ENCODE data around the gene USP21. TPM values are rescaled to one million over a fixed set of nuclear protein-coding genes. Genes with fewer than 3 reads are reported as not detected.

Gene USP21
- polyA plus RNA-seq, 2 of the 4 experiments (the other 2 are of a cell fraction): 22.6 to 23.6 TPM

DNA sequence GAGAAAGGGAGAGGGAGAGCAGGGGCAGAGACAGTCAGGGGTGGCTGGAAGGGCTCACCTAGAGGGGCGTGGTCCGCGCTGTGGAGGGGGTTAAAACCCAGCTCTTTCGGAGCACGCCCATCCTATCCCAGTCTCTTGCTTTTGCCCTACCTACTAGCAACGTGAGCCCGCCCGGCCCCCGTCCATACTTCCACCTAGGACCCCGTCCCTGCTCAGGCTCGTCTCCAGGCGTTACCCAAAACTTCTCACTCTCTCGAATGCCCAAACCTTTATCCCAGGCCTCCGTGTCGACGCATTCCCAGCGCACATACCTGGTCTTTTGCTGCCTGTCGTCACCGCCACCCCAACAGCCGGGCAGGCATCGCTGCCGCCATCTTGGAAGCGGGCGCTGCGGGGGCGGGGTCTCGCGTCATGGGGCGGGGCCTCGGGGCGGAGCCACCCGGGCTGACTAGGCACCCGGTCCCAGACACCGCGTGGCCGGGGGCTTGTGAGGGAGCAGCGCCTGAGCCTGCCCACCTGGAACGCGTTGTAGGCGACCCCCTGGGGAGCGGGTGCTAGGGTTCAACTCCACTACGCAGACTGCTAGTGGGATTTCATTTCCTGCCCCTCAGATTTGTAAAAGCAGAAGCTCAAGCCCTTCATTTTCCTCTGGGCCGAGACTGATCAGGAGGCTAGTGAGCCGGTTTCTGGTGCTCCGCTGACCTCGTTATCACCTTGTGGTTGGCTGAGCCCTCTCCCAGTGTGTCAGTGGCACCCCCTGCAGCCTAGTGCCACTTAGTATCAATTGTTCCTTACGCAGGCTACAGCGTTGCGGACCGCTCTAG lies 18.0 kb downstream of the USP21 start, which contains the start of gene B4GALT3:
Gene B4GALT3, minus strand, starts transcription at position 396 of the 824 bp plus-strand sequence. CDS start 1,447 bp downstream, outside the sequence.
- Histone ChIP-seq H3K9me3 (no peaks in the 10 kb centered on the region), H3K4me3 (peak within 1 kb of the TSS; percentile 63), H3K4me2 (peak within 1 kb of the TSS; percentile 93), H3K4me1 (peaks cover 16% of the 10 kb centered on the region), H3K27ac (peak within 1 kb of the TSS; percentile 83 to 91)
- FAIRE-seq (no peak), DNase-seq (ENCODE audit: low read depth in 1 of 2, low spot score in 1 of 2) (peak; percentile 81 to 93), ATAC-seq (peak; percentile 91 to 96)
- TF ChIP-seq MAFK (IDR thresholded peaks at IDR 0.05; ENCODE audit: partially characterized antibody) (no peak), MYC (IDR thresholded peaks at IDR 0.05; ENCODE audit: borderline replicate concordance, low read length) (peak; percentile 97), NFE2L2 (conservative IDR thresholded peaks at IDR 0.05; ENCODE audit: low read length) (no peak), ESRRA (IDR thresholded peaks at IDR 0.05; ENCODE audit: borderline replicate concordance, low read length) (no peak), CEBPB (IDR thresholded peaks at IDR 0.05) (no peak), KDM5A (IDR thresholded peaks at IDR 0.05) (0 out of 2 replicates have a peak, but pooled peaks have one; percentile 44), PHF8 (IDR thresholded peaks at IDR 0.05; ENCODE audit: borderline replicate concordance, low read depth) (peak; percentile 87), RCOR1 (IDR thresholded peaks at IDR 0.05; ENCODE audit: low read depth, low read length) (no peak), EHMT2 (IDR thresholded peaks at IDR 0.05; ENCODE audit: low read depth) (no peak), JUN (IDR thresholded peaks at IDR 0.05) (peak; percentile 72 to 81; a peak in 4 of 5 replicates), POLR2A (IDR thresholded peaks at IDR 0.05; ENCODE audit: low read length) (peak; percentile 98), TFCP2L1 (CRISPR knock-in tag; IDR thresholded peaks at IDR 0.05) (peak; percentile 15; the same call in 1 of the 2 replicates), EHF (CRISPR knock-in tag; IDR thresholded peaks at IDR 0.05) (0 out of 2 replicates have a peak, but pooled peaks have one; percentile 40), FOXS1 (CRISPR knock-in tag; IDR thresholded peaks at IDR 0.05) (no peak), HOXB5 (CRISPR knock-in tag; IDR thresholded peaks at IDR 0.05) (0 out of 2 replicates have a peak, but pooled peaks have one; percentile 46)
- TF ChIP-seq, protein P1, sequence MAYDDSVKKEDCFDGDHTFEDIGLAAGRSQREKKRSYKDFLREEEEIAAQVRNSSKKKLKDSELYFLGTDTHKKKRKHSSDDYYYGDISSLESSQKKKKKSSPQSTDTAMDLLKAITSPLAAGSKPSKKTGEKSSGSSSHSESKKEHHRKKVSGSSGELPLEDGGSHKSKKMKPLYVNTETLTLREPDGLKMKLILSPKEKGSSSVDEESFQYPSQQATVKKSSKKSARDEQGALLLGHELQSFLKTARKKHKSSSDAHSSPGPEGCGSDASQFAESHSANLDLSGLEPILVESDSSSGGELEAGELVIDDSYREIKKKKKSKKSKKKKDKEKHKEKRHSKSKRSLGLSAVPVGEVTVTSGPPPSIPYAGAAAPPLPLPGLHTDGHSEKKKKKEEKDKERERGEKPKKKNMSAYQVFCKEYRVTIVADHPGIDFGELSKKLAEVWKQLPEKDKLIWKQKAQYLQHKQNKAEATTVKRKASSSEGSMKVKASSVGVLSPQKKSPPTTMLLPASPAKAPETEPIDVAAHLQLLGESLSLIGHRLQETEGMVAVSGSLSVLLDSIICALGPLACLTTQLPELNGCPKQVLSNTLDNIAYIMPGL (CRISPR knock-in tag; IDR thresholded peaks at IDR 0.05; ENCODE audit: borderline replicate concordance): no peak
- TF ChIP-seq, protein P2, sequence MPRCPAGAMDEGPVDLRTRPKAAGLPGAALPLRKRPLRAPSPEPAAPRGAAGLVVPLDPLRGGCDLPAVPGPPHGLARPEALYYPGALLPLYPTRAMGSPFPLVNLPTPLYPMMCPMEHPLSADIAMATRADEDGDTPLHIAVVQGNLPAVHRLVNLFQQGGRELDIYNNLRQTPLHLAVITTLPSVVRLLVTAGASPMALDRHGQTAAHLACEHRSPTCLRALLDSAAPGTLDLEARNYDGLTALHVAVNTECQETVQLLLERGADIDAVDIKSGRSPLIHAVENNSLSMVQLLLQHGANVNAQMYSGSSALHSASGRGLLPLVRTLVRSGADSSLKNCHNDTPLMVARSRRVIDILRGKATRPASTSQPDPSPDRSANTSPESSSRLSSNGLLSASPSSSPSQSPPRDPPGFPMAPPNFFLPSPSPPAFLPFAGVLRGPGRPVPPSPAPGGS (IDR thresholded peaks at IDR 0.05): peak; percentile 74; the same call in 2 of the 3 replicates
- TF ChIP-seq, protein P3, sequence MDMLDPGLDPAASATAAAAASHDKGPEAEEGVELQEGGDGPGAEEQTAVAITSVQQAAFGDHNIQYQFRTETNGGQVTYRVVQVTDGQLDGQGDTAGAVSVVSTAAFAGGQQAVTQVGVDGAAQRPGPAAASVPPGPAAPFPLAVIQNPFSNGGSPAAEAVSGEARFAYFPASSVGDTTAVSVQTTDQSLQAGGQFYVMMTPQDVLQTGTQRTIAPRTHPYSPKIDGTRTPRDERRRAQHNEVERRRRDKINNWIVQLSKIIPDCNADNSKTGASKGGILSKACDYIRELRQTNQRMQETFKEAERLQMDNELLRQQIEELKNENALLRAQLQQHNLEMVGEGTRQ (IDR thresholded peaks at IDR 0.05): no peak
- TF ChIP-seq, protein P4, sequence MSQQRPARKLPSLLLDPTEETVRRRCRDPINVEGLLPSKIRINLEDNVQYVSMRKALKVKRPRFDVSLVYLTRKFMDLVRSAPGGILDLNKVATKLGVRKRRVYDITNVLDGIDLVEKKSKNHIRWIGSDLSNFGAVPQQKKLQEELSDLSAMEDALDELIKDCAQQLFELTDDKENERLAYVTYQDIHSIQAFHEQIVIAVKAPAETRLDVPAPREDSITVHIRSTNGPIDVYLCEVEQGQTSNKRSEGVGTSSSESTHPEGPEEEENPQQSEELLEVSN (IDR thresholded peaks at IDR 0.05; ENCODE audit: borderline replicate concordance, low read depth): peak; percentile 82
- TF ChIP-seq, protein P5, sequence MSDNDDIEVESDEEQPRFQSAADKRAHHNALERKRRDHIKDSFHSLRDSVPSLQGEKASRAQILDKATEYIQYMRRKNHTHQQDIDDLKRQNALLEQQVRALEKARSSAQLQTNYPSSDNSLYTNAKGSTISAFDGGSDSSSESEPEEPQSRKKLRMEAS (IDR thresholded peaks at IDR 0.05): peak; percentile 97
- 15% methylated on average over 29 of the region's 50 CpGs for WGBS (ENCODE audit: missing lambda C conversion rate)
- POLR2A ChIA-PET: interaction anchor here (0.8 to 2.2 kb wide), 6 partner anchors 10 to 48 kb away, joined by 3 to 25 read pairs (median 4); partner anchors contain the start of genes DEDD, PPOX, TOMM40L and UFC1
- CTCF ChIA-PET: interaction anchor here (0.6 to 2.1 kb wide), 4 partner anchors 14 to 205 kb away, joined by 3 to 6 read pairs (median 4); no protein-coding TSS in a partner anchor

- Histone ChIP-seq H3K27ac (peak overlapping the region; percentile 83 to 91), H3K4me1 (peaks cover 22% of the 10 kb centered on the region), H3K4me3 (peak overlapping the region; percentile 63), H3K9me3 (no peaks in the 10 kb centered on the region), H3K4me2 (peak overlapping the region; percentile 93)
- ChIA-PET POLR2A (interaction anchor here (1.5 to 2.2 kb wide), 2 partner anchors 9 to 12 kb away, joined by 3 to 25 read pairs; partner anchors contain the start of gene PPOX), CTCF (interaction anchor here (0.7 to 2.1 kb wide), 2 partner anchors 13 to 16 kb away, joined by 3 to 4 read pairs; no protein-coding TSS in a partner anchor)
- no peak for TF ChIP-seq SMC3 (IDR thresholded peaks at IDR 0.05)
- ATAC-seq (no peak), FAIRE-seq (no peak), DNase-seq (ENCODE audit: low read depth in 1 of 2, low spot score in 1 of 2) (no peak)
- whole genome bisulfite sequencing (ENCODE audit: missing lambda C conversion rate): 90% methylated on average over 9 of the region's 9 CpGs
Observed at GRCh38 chr1:161177936-161178244, 18.6 kb downstream of the USP21 start.
